HCT116 (cell line): Measurements from ENCODE around the gene MED9.

ENCODE experiments used
- CTCF ChIP-seq, 3 experiments: fragments of 200-600 bp in 1 of 3; sonication (generic) in 1 of 3; IDR thresholded peaks in 2 of 3; conservative IDR thresholded peaks in 1 of 3; 2 replicates each; pipeline ENCODE4 v1.5.1; 2012 to 2017; ENCODE audit warnings: low read depth in 2 of 3, low read length in 2 of 3, antibody characterized with exemption in 1 of 3, borderline replicate concordance in 1 of 3, control low read depth in 1 of 3, mild to moderate bottlenecking in 1 of 3, mixed read lengths in 1 of 3, mixed run types in 1 of 3, moderate library complexity in 1 of 3; ENCODE audit not compliant: insufficient read depth in 1 of 3
- REST ChIP-seq: IDR thresholded peaks from 2 replicates; pipeline ENCODE4 v1.6.1; 2012; ENCODE audit warnings: low read depth

GRCh38 chr17:17431605-17432004 lies 45.2 kb upstream of the MED9 start:
- TF ChIP-seq REST = no peak
- TF ChIP-seq CTCF (IDR thresholded peaks at IDR 0.05 in 2 of 3, conservative IDR thresholded peaks at IDR 0.05 in 1 of 3; ENCODE audit: borderline replicate concordance in 1 of 3, insufficient read depth in 1 of 3, low read depth in 2 of 3, low read length in 2 of 3) = no peak
